Choroid plexus epithelial cell (primary cell): ENCODE measurements around the gene ARMC9.

ENCODE experiments used
- DNase-seq: peaks from one replicate; pipeline ENCODE4 v3.0.0-alpha.2; 2010; ENCODE audit warnings: low read depth
- H3K4me3 ChIP-seq: 2 replicates; pipeline ENCODE4 v1.5.1; 2011; ENCODE audit warnings: low read depth, mild to moderate bottlenecking, control low read depth, low read length, moderate library complexity
- TF ChIP-seq, protein P1 (sequence below): conservative IDR thresholded peaks from 2 replicates; pipeline ENCODE4 v1.5.1; 2011; ENCODE audit warnings: low read depth, mild to moderate bottlenecking, control low read depth, inconsistent platforms, low read length, moderate library complexity

The ARMC9 gene, protein sequence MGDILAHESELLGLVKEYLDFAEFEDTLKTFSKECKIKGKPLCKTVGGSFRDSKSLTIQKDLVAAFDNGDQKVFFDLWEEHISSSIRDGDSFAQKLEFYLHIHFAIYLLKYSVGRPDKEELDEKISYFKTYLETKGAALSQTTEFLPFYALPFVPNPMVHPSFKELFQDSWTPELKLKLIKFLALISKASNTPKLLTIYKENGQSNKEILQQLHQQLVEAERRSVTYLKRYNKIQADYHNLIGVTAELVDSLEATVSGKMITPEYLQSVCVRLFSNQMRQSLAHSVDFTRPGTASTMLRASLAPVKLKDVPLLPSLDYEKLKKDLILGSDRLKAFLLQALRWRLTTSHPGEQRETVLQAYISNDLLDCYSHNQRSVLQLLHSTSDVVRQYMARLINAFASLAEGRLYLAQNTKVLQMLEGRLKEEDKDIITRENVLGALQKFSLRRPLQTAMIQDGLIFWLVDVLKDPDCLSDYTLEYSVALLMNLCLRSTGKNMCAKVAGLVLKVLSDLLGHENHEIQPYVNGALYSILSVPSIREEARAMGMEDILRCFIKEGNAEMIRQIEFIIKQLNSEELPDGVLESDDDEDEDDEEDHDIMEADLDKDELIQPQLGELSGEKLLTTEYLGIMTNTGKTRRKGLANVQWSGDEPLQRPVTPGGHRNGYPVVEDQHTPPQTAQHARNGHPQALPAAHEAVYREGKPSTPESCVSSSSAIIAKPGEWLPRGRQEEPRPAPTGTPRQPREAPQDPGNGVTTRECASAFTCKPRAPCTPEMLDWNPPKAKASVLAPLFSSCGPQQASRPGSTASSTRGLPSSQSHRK

GRCh38 chr2:231198291-231199173, at the start of gene ARMC9:
Gene ARMC9, plus strand, starts transcription at chr2:231198631. Its CDS starts 7,608 bp downstream, at chr2:231206239.
- DNase-seq = peak; percentile 58
- TF ChIP-seq, protein P1, sequence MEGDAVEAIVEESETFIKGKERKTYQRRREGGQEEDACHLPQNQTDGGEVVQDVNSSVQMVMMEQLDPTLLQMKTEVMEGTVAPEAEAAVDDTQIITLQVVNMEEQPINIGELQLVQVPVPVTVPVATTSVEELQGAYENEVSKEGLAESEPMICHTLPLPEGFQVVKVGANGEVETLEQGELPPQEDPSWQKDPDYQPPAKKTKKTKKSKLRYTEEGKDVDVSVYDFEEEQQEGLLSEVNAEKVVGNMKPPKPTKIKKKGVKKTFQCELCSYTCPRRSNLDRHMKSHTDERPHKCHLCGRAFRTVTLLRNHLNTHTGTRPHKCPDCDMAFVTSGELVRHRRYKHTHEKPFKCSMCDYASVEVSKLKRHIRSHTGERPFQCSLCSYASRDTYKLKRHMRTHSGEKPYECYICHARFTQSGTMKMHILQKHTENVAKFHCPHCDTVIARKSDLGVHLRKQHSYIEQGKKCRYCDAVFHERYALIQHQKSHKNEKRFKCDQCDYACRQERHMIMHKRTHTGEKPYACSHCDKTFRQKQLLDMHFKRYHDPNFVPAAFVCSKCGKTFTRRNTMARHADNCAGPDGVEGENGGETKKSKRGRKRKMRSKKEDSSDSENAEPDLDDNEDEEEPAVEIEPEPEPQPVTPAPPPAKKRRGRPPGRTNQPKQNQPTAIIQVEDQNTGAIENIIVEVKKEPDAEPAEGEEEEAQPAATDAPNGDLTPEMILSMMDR = no peak
- peak within 1 kb of the TSS; percentile 95 for H3K4me3 ChIP-seq

DNA sequence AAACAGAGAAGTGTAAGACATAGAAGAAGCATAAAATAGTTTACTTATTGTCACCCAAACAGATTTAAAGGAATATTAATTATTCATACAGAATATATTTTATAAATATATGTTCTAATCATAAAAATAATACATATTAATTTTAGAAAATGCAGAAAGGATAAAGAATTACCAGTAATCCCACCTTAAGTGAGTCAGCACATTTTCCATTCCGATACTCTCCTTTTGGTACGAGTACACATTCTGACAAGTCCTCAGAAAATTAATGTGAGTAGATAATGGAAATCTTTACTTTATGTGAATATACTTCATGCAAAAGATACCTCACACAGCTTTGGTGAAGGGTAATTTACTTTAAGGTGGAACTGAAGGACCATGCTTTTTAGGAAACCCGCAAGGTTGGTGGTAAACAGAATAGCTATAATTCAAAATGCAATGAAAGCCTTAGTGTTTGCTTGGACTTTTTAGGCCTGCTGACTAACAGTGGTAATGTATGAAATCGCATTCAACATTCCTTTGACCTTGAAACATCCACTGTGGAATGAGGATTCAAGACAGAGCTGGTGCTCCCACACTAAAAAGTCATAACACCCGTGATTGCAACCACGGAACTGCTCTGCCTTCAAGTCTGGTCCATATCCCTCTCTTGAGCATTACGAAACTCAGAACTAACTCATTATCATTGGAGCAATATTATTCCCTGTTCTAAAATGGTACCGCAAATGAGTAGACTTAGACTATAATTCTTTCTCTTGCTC, 45.5 kb upstream of the ARMC9 start:
- H3K4me3 ChIP-seq = no peak overlapping the region
- peak; percentile 81 for DNase-seq
- TF ChIP-seq, protein P1 = no peak

DNA sequence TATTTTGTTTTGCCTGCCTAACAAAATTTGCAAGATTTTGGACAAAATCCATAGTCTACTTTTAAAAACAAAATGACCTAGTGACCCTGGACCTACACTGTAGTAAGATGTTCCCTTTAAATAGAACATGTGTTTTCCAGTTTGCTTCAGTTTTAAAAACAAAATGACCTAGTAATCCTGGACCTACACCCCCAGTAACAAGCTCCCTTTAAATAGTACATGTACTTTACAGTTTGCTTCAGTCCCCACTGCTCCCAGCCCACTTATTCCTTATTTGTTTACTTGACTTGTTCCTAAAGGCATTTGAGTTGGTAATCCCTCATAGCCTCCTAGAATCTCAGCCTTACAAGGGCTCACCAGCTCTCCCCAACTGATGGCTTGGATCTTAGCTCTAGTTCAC, 39.1 kb upstream of the ARMC9 start:
- H3K4me3 ChIP-seq = no peak overlapping the region
- TF ChIP-seq, protein P1 = no peak
- peak; percentile 75 for DNase-seq

- DNase-seq = no peak
- TF ChIP-seq, protein P1 = no peak
Measured at GRCh38 chr2:231160701-231161100, 37.7 kb upstream of the ARMC9 start.

GRCh38 chr2:231161252-231161839, 37.1 kb upstream of the ARMC9 start:
- TF ChIP-seq, protein P1 = no peak
- DNase-seq = no peak
- H3K4me3 ChIP-seq = no peak overlapping the region

More at GRCh38 chr2:231160701-231161100, 37.7 kb upstream of the ARMC9 start:
- no peak overlapping the region for H3K4me3 ChIP-seq
